Large intestine (tissue), 3 donors: ENCODE measurements around the gene ENTR1. TPM values are rescaled to one million over a fixed set of nuclear protein-coding genes. Genes with fewer than 3 reads are reported as not detected.

Experiments
- DNase-seq, 2 donors: peaks; one replicate each; pipeline versions ENCODE4 v3.0.0 to v3.0.0-alpha.2; 2013
- H3K27ac ChIP-seq: one replicate; pipeline ENCODE4 v1.5.1; 2013; ENCODE audit warnings: low read length
- H3K27me3 ChIP-seq: 2 replicates; pipeline ENCODE4 v1.6.1; 2013; ENCODE audit warnings: low read length; ENCODE audit not compliant: control insufficient read depth, insufficient read depth
- H3K36me3 ChIP-seq: 2 replicates; pipeline ENCODE4 v1.6.1; 2013; ENCODE audit warnings: low read length; ENCODE audit not compliant: control insufficient read depth, insufficient read depth
- H3K4me1 ChIP-seq: one replicate; pipeline ENCODE4 v1.6.1; 2013; ENCODE audit warnings: low read length; ENCODE audit not compliant: control insufficient read depth, insufficient read depth
- H3K4me3 ChIP-seq: one replicate; pipeline ENCODE4 v1.5.1; 2013; ENCODE audit warnings: low read length
- H3K9me3 ChIP-seq: one replicate; pipeline ENCODE4 v1.6.1; 2013; ENCODE audit warnings: mild to moderate bottlenecking, low read depth, low read length, moderate library complexity; ENCODE audit not compliant: control insufficient read depth
- WGBS: methylation state at CpG from one replicate; pipeline ENCODE4 v1.1.5; 2013; ENCODE audit warnings: low lambda C conversion rate; ENCODE audit not compliant: insufficient coverage; 5-methylcytosine and 5-hydroxymethylcytosine counted together
- polyA plus RNA-seq: library from polyadenylated mRNA; unstranded; fragments of 120-200 nt; gene quantifications from one replicate; pipeline ENCODE4 v1.2.1, GENCODE V29; 2013

The ENTR1 gene
- polyA plus RNA-seq, 1 donor, result 50.1 TPM

DNA sequence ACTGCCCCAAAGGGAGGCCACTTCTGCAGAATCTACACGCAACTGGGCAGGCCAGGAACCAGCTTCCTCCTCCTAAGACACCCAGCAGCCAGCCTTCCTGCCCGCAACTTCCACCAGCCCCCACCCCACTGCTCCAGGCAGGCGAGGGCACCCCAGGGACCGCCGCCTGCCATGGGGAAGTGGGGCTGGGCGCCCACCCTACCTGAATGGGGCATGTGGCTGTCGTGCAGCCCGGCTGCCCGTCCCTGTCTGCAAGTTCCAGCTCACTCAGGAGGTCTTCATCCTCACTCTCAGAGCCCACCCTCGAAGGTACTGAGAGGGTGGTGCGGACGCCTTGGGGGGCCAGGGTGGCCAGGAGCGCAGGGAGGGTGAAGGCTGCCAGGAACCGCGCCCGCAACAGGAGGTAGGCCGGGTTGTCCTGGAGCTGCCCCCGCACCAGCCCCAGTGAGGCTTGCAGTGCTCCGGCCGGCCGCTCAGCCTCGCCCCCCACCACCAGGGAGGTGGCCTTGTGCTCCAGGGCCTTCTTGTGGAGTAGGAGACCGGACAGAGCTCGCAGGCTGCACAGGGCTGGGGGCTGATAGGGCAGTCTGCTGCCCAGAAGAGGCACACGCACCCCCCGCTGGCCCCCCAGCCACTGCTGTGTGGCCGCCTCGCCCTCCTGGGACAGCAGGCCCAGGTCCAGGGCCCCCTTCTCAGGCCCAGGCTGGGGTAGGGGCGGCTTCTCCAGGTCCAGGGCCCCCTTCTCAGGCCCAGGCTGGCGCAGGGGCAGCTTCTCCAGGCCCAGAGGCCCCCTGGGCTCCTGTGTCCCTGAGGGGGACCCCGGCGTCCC, 32.9 kb downstream of the ENTR1 start:
- Histone ChIP-seq H3K9me3 (no peaks in the 10 kb centered on the region), H3K4me3 (no peak overlapping the region), H3K4me1 (peaks cover 22% of the 10 kb centered on the region), H3K27me3 (no peaks in the 10 kb centered on the region), H3K27ac (peak overlapping the region; percentile 33), H3K36me3 (peaks cover 56% of the 10 kb centered on the region)
- no peak for DNase-seq
- no CpG with 5 or more reads among the region's 32 CpGs for WGBS

- WGBS, result 100% methylated on average over 2 of the region's 8 CpGs
Measured at GRCh38 chr9:136376457-136376856, 34.0 kb downstream of the ENTR1 start.

DNA sequence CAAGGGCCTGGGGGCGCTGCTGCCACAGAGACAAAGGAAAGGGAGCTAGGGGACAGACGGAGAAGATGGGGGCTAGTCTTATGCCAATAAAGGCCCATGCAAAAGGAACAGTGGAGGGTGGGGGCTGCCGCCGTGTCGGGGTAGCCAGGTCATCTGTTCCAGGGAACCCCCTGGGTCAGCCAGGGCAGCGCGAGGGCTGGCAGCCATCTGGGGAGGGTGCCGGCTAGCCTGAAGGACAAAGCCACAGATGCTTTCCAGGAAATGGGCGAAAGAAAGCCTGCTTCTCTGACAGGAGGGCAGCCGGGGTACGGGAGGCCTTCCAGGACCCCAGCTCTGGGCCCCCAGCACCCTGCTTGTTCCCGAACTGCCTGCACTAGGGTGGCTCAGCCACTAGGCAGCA, 35.3 kb downstream of the ENTR1 start:
- no CpG with 5 or more reads among the region's 12 CpGs for WGBS
- H3K4me3 ChIP-seq, result no peak overlapping the region
- H3K27me3 ChIP-seq, result no peaks in the 10 kb centered on the region
- peaks cover 33% of the 10 kb centered on the region for H3K36me3 ChIP-seq
- peaks cover 27% of the 10 kb centered on the region for H3K4me1 ChIP-seq
- no peak for DNase-seq
- no peaks in the 10 kb centered on the region for H3K9me3 ChIP-seq
- no peak overlapping the region for H3K27ac ChIP-seq

More at GRCh38 chr9:136376457-136376856, 34.0 kb downstream of the ENTR1 start:
- H3K27ac ChIP-seq, result no peak overlapping the region
- peaks cover 45% of the 10 kb centered on the region for H3K36me3 ChIP-seq
- H3K4me3 ChIP-seq, result no peak overlapping the region
- H3K9me3 ChIP-seq, result no peaks in the 10 kb centered on the region
- no peak for DNase-seq
- peaks cover 27% of the 10 kb centered on the region for H3K4me1 ChIP-seq
- H3K27me3 ChIP-seq, result no peaks in the 10 kb centered on the region

DNA sequence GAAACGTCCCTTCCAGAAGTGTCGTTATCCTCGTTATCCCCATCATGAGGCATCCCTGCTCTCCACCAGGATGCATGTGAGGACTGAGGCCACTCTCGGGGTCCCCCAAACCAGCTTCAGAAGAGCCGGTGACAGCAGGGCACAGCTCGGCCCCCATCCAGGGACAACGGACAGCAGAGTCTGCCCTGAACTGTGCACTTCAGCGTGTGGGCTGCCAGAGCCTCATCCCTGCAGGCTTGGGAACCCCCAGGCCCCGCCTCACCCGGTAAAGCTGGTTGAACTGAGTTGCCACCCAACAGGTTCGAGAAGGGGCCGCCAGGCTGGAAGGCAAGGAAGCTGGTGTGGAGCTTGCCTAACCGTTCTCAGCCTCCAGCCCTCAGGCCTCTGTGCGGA, 36.2 kb downstream of the ENTR1 start:
- Histone ChIP-seq H3K9me3 (no peaks in the 10 kb centered on the region), H3K4me3 (no peak overlapping the region), H3K27ac (no peak overlapping the region), H3K4me1 (peaks cover 27% of the 10 kb centered on the region), H3K36me3 (peaks cover 24% of the 10 kb centered on the region), H3K27me3 (no peaks in the 10 kb centered on the region)
- 80% methylated on average over 1 of the region's 14 CpGs for WGBS
- no peak for DNase-seq

DNA sequence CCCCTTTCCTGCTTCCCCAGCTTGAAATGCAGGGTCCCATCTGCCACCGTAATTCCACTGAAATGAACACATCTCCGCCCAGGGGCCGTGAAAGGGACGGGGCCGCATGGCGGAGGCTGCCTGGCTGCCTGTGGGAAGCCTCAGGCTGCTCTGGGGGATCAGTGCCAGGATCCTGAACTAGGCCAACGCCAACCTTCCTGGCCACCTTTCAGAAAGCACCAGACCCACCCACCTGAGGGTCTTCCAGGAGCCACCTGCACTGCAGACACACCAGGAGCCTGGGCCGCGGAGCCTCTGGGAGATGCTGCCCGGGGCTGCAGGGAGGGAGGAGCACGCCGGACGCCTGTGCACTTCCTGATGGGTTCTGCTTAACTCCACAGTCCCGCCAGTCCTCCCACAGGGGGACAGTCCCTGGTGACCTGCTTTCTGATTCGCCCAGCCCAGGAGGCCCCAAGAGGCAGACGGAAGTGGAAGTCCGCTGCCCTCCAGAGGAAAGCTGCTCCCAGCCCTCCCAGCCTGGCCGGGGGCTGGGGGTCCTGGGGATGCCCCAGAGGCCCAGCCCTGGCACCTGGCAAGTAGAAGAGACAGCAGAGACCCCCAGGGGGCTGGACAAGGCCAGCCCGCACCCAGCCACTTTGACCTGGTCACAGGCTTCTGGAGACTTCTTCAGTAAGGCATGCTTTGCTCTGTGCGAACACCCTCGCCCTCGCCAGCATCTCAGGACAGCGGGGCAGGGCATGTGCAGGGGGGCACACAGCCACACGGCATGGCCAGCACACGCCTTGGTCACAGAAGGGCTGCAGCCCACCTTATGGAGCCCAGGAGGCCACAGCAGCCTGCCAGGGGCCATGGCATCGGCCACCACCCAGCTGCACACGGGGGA, 36.9 kb downstream of the ENTR1 start, which contains the start of gene CARD9:
TSS of gene CARD9 (minus strand) at position 370 of the 883 bp plus-strand sequence. CDS start 1,591 bp downstream, outside the sequence.
- Histone ChIP-seq H3K27me3 (no peaks in the 10 kb centered on the region), H3K4me1 (peaks cover 25% of the 10 kb centered on the region), H3K9me3 (no peaks in the 10 kb centered on the region), H3K27ac (no peak within 1 kb of the TSS), H3K4me3 (peak within 1 kb of the TSS; percentile 10), H3K36me3 (peaks cover 18% of the 10 kb centered on the region)
- WGBS, result 100% methylated on average over 1 of the region's 27 CpGs
- DNase-seq, result no peak

DNA sequence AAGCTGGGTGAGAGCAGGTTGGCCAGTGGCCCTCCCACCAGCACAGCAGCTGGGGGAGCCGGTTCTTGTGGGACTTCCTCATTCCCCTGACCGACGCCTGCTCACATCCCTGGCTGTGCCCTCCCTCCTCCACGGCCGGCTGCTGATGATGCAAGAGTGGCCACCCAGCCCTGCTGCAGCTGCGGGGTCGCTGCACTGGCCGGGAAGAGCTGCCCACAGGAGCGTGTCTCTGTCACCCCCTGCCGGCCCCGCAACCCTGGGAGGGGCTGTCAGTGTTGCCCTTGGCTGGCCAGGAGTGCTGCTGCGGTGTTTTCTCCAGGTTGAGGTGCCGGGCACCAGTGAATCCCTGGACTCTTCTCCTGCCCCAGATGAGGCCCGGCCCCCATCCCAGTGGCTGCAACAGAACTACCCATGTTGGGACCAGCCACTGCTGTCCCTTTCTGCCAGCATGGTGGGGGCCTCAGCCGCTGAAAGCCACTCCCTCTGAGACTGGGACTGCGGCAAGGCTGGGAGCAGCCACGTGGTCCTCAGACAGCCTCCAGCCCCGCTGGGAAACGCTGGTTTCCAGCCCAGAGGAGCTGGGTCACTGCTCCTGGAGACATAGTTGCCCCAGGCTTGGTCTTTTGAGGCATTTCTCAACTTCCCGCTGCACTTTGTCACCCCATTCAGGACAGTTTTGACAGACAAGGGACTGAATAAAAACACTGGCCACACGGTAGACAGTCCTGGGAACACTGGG, 37.7 kb downstream of the ENTR1 start:
- H3K36me3 ChIP-seq, result peaks cover 18% of the 10 kb centered on the region
- WGBS, result no CpG with 5 or more reads among the region's 21 CpGs
- H3K4me1 ChIP-seq, result peaks cover 19% of the 10 kb centered on the region
- peak overlapping the region; percentile 10 for H3K4me3 ChIP-seq
- no peaks in the 10 kb centered on the region for H3K9me3 ChIP-seq
- peak; percentile 37 to 51 for DNase-seq
- no peak overlapping the region for H3K27ac ChIP-seq
- H3K27me3 ChIP-seq, result no peaks in the 10 kb centered on the region

- Histone ChIP-seq H3K27me3 (no peaks in the 10 kb centered on the region), H3K9me3 (no peaks in the 10 kb centered on the region), H3K4me1 (peaks cover 15% of the 10 kb centered on the region), H3K36me3 (peaks cover 17% of the 10 kb centered on the region), H3K4me3 (no peak overlapping the region), H3K27ac (no peak overlapping the region)
- no CpG with 5 or more reads among the region's 21 CpGs for WGBS
- no peak for DNase-seq
Measured at GRCh38 chr9:136372006-136372405, 38.4 kb downstream of the ENTR1 start.

GRCh38 chr9:136371533-136371880, 38.9 kb downstream of the ENTR1 start:
- WGBS, result no CpG with 5 or more reads among the region's 13 CpGs
- Histone ChIP-seq H3K4me3 (no peak overlapping the region), H3K36me3 (peaks cover 15% of the 10 kb centered on the region), H3K9me3 (no peaks in the 10 kb centered on the region), H3K27ac (no peak overlapping the region), H3K27me3 (no peaks in the 10 kb centered on the region), H3K4me1 (peaks cover 15% of the 10 kb centered on the region)
- DNase-seq, result no peak

DNA sequence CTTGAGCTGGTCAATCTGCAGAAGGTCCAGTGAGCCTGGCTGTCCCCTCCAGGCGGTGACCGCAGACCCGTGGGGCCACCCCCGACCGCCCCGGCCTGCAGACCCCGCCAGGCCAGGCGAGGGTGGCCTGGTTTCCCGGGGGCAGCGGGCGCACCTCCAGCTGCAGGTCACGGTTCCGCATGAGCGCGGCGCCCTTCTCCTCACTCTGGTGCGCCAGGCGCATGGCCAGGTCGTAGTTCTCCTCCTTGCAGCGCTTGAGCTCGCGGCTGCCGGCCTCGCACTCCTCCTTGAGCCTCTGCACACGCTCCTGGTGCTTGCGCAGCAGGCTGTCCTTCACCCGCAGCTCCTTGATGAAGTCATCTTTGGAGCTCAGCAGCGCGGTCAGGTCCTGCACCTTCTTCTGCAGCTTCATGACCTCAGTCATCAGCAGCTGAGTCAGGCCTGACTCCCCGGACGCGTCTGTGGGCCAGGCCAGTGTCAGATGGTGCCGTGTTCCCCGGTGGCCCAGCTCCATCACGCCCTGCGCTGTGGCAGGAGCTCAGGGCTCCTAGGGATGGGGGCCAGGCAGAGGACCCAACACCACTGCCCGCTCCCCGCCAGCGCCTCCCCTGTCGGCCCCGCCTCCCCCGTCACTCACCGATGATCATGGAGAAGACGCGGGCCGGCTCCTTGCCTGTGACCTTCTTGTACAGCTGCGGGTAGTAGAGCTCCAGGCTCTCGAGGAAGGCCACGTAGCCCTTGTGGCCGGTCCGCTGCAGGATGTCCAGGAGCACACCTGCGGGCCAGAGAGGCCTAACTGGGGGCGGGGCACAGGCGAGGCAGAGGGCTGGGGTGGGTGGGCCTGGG, 39.5 kb downstream of the ENTR1 start:
- peaks cover 13% of the 10 kb centered on the region for H3K36me3 ChIP-seq
- H3K4me1 ChIP-seq, result peaks cover 15% of the 10 kb centered on the region
- no peak for DNase-seq
- WGBS, result no CpG with 5 or more reads among the region's 54 CpGs
- H3K27me3 ChIP-seq, result no peaks in the 10 kb centered on the region
- no peaks in the 10 kb centered on the region for H3K9me3 ChIP-seq
- no peak overlapping the region for H3K27ac ChIP-seq
- no peak overlapping the region for H3K4me3 ChIP-seq
